Fibroblast of lung (primary cell): ENCODE results near the gene MYOD1.

Experiments used
- CTCF ChIP-seq, 2 donors: IDR thresholded peaks in 1 of 2; conservative IDR thresholded peaks in 1 of 2; 1 replicate in 1 of 2; 2 replicates in 1 of 2; pipeline ENCODE4 v1.5.1; 2011 to 2012; ENCODE audit warnings: low read length in 2 of 2, control low read depth in 1 of 2, inconsistent platforms in 1 of 2, low read depth in 1 of 2, mild to moderate bottlenecking in 1 of 2
- EZH2 ChIP-seq: IDR thresholded peaks from 2 replicates; pipeline ENCODE4 v1.5.1; 2012; ENCODE audit warnings: low read length, control low read depth, mild to moderate bottlenecking; ENCODE audit errors: missing control alignments

GRCh38 chr11:17711836-17712235 is 7.5 kb upstream of the MYOD1 start:
- no peak for TF ChIP-seq EZH2
- no peak for TF ChIP-seq CTCF (conservative IDR thresholded peaks at IDR 0.05 in 1 of 2, IDR thresholded peaks at IDR 0.05 in 1 of 2; ENCODE audit: low read depth in 1 of 2, low read length in 2 of 2)
